Hair follicular keratinocyte (primary cell): ENCODE measurements around the gene MYO18B. TPM values are rescaled to one million over a fixed set of nuclear protein-coding genes. Genes with fewer than 3 reads are reported as not detected.

Experiments used
- total RNA-seq: library from RNA; depleted of rRNA; stranded (reverse); fragments of >200 nt; gene quantifications from 2 replicates; pipeline ENCODE4 v1.2.3, GENCODE V29; 2015

MYO18B gene
- under 0.01 TPM in 1 of 2 replicates, not detected in the other for total RNA-seq

GRCh38 chr22:25741692-25742626 lies at the start of gene MYO18B:
TSS of gene MYO18B (plus strand) at chr22:25742188. CDS start at chr22:25761093, 18,905 bp downstream.

Other genes starting within 250 kb of the MYO18B start
- 5.0 and 6.6 TPM in 2 replicates for gene GRK3, start 177.5 kb upstream of the MYO18B start, total RNA-seq